Small intestine (tissue), 7 donors: ENCODE data around the gene KCP. TPM values are rescaled to one million over a fixed set of nuclear protein-coding genes. Genes with fewer than 3 reads are reported as not detected.
A peak's percentile ranks its signal among the peaks of the same experiment; 100 is the strongest.

Source experiments
- DNase-seq, 2 donors: peaks; one replicate each; pipeline versions ENCODE4 v3.0.0 to v3.0.0-alpha.2; 2013
- FAIRE-seq: peaks from 2 replicates; lab custom pipeline; 2012; peaks lifted over from hg19 to GRCh38; lab: Jason Lieb, UNC
- H3K27ac ChIP-seq, 3 donors: one replicate each; pipeline ENCODE4 v1.5.1; 2013; ENCODE audit warnings: low read length in 2 of 3, mild to moderate bottlenecking in 2 of 3, control low read depth in 1 of 3, inconsistent platforms in 1 of 3, low read depth in 1 of 3, moderate library complexity in 1 of 3
- H3K27me3 ChIP-seq, 3 donors: one replicate each; pipeline ENCODE4 v1.6.1; 2013; ENCODE audit warnings: low read length in 3 of 3, inconsistent platforms in 1 of 3; ENCODE audit not compliant: control insufficient read depth in 3 of 3, insufficient read depth in 3 of 3
- H3K36me3 ChIP-seq, 3 donors: one replicate each; pipeline ENCODE4 v1.6.1; 2013; ENCODE audit warnings: low read length in 3 of 3, inconsistent platforms in 1 of 3, low read depth in 1 of 3, mild to moderate bottlenecking in 1 of 3, moderate library complexity in 1 of 3; ENCODE audit not compliant: control insufficient read depth in 3 of 3, insufficient read depth in 2 of 3
- H3K4me1 ChIP-seq, 3 donors: one replicate each; pipeline ENCODE4 v1.6.1; 2013; ENCODE audit warnings: low read length in 2 of 3, inconsistent platforms in 1 of 3, low read depth in 1 of 3, mild to moderate bottlenecking in 1 of 3, moderate library complexity in 1 of 3; ENCODE audit not compliant: control insufficient read depth in 3 of 3, insufficient read depth in 2 of 3
- H3K4me3 ChIP-seq, 3 donors: one replicate each; pipeline ENCODE4 v1.5.1; 2013; ENCODE audit warnings: low read length in 3 of 3, control low read depth in 1 of 3, inconsistent platforms in 1 of 3, low read depth in 1 of 3, mild to moderate bottlenecking in 1 of 3, moderate library complexity in 1 of 3
- H3K9me3 ChIP-seq, 2 donors: one replicate each; pipeline ENCODE4 v1.6.1; 2013; ENCODE audit warnings: low read depth in 1 of 2, low read length in 1 of 2; ENCODE audit not compliant: control insufficient read depth in 2 of 2, insufficient read depth in 1 of 2
- WGBS, 3 donors: extraction: QIAGEN DNeasy Blood & Tissue Kit; methylation state at CpG; one replicate each; pipeline ENCODE4 v1.1.7; 2013; 5-methylcytosine and 5-hydroxymethylcytosine counted together
- polyA plus RNA-seq, 4 donors: library from polyadenylated mRNA; stranded (reverse) in 3 of 4; unstranded in 1 of 4; fragments of 200-250 nt in 3 of 4; fragments of 120-200 nt in 1 of 4; gene quantifications; one replicate each; pipeline versions ENCODE4 v1.2.1 to v1.2.3, GENCODE V29; 2013
- donor health status: healthy with polysubstance abuse.
- donor health status: control.
- donor health status: control.
- donor health status: Bipolar disorder and iron deficiency.
- donor health status: healthy.

Gene KCP
- polyA plus RNA-seq, 4 donors, result 0.52 to 5.1 (median 1.9) TPM

- Histone ChIP-seq H3K9me3 (no peaks in the 10 kb centered on the region), H3K4me3 (no peak overlapping the region), H3K27ac (no peak overlapping the region), H3K36me3 (peaks cover 0 to 97% (median 0%) of the 10 kb centered on the region in 3 donors), H3K4me1 (no peaks in the 10 kb centered on the region), H3K27me3 (no peaks in the 10 kb centered on the region)
- DNase-seq (no peak), FAIRE-seq (no peak)
- WGBS, 3 donors, result 75 to 93% (median 92%) methylated on average over 32 to 38 of the region's 38 CpGs
Observed at GRCh38 chr7:128842674-128843641, 67.6 kb downstream of the KCP start.

GRCh38 chr7:128841921-128842673 lies 68.4 kb downstream of the KCP start:
- no peak for FAIRE-seq
- Histone ChIP-seq H3K4me3 (no peak overlapping the region), H3K4me1 (no peaks in the 10 kb centered on the region), H3K9me3 (no peaks in the 10 kb centered on the region), H3K27ac (no peak overlapping the region), H3K27me3 (no peaks in the 10 kb centered on the region), H3K36me3 (peaks cover 0 to 98% (median 0%) of the 10 kb centered on the region in 3 donors)
- peak; percentile 49 to 65 for DNase-seq
- WGBS, 3 donors, result 39 to 53% (median 41%) methylated on average over 29 to 35 of the region's 35 CpGs

- no peak for FAIRE-seq
- Histone ChIP-seq H3K4me1 (no peaks in the 10 kb centered on the region), H3K36me3 (peaks cover 0 to 98% (median 0%) of the 10 kb centered on the region in 3 donors), H3K27me3 (no peaks in the 10 kb centered on the region), H3K4me3 (no peak overlapping the region), H3K9me3 (no peaks in the 10 kb centered on the region), H3K27ac (no peak overlapping the region)
- no peak for DNase-seq
- WGBS, 3 donors, result 56 to 82% (median 72%) methylated on average over 14 to 17 of the region's 17 CpGs
Observed at GRCh38 chr7:128841171-128841690, 69.3 kb downstream of the KCP start.

GRCh38 chr7:128840326-128841170 lies 70.0 kb downstream of the KCP start:
- DNase-seq (no peak), FAIRE-seq (no peak)
- H3K9me3 ChIP-seq, result no peaks in the 10 kb centered on the region
- no peak overlapping the region for H3K27ac ChIP-seq
- peaks cover 0 to 98% (median 0%) of the 10 kb centered on the region in 3 donors for H3K36me3 ChIP-seq
- H3K27me3 ChIP-seq, result no peaks in the 10 kb centered on the region
- no peaks in the 10 kb centered on the region for H3K4me1 ChIP-seq
- 89 to 92% (median 91%) methylated on average over 23 of the region's 23 CpGs for WGBS, 3 donors
- no peak overlapping the region for H3K4me3 ChIP-seq

GRCh38 chr7:128839751-128840177 lies 70.7 kb downstream of the KCP start:
- no peak overlapping the region for H3K27ac ChIP-seq
- 40 to 72% (median 52%) methylated on average over 12 to 13 of the region's 13 CpGs for WGBS, 3 donors
- DNase-seq (no peak), FAIRE-seq (no peak)
- H3K4me1 ChIP-seq, result no peaks in the 10 kb centered on the region
- no peaks in the 10 kb centered on the region for H3K9me3 ChIP-seq
- H3K36me3 ChIP-seq, result peaks cover 0 to 97% (median 0%) of the 10 kb centered on the region in 3 donors
- H3K27me3 ChIP-seq, result no peaks in the 10 kb centered on the region
- H3K4me3 ChIP-seq, result no peak overlapping the region

- no peak overlapping the region for H3K27ac ChIP-seq
- no peak for DNase-seq
Observed at GRCh38 chr7:128838981-128839731, 71.4 kb downstream of the KCP start.

GRCh38 chr7:128838109-128838779 lies 72.3 kb downstream of the KCP start:
- DNase-seq (no peak), FAIRE-seq (no peak)
- Histone ChIP-seq H3K36me3 (peaks cover 0 to 81% (median 0%) of the 10 kb centered on the region in 3 donors), H3K9me3 (no peaks in the 10 kb centered on the region), H3K27me3 (peaks cover 0 to 3% (median 0%) of the 10 kb centered on the region in 3 donors), H3K27ac (no peak overlapping the region), H3K4me1 (peaks cover 0 to 8% (median 0%) of the 10 kb centered on the region in 3 donors), H3K4me3 (no peak overlapping the region)
- 85 to 91% (median 86%) methylated on average over 21 to 22 of the region's 22 CpGs for WGBS, 3 donors

More at GRCh38 chr7:128838981-128839731, 71.4 kb downstream of the KCP start:
- no peaks in the 10 kb centered on the region for H3K27me3 ChIP-seq
- H3K4me1 ChIP-seq, result no peaks in the 10 kb centered on the region
- no peaks in the 10 kb centered on the region for H3K9me3 ChIP-seq
- 91 to 93% (median 91%) methylated on average over 17 of the region's 17 CpGs for WGBS, 3 donors
- FAIRE-seq, result no peak
- peaks cover 0 to 91% (median 0%) of the 10 kb centered on the region in 3 donors for H3K36me3 ChIP-seq
- no peak overlapping the region for H3K4me3 ChIP-seq
